HG03097 (cell line): Measurements from ENCODE around the gene RSPH9.
"Not testable (repeated sequence)": the region's sequence is repeated elsewhere in the genome, so short reads cannot be mapped to it uniquely, and the experiment has no call there.

Source experiments
- ATAC-seq: cut with Tn5 transposase; IDR thresholded peaks from one replicate; pipeline ENCODE4 v1.9.1; 2021; ENCODE audit not compliant: unreplicated experiment, low FRiP score

RSPH9 gene

GRCh38 chr6:43682724-43683429 lies 38.0 kb downstream of the RSPH9 start:
- ATAC-seq, result no peak

- ATAC-seq, result no peak
Measured at GRCh38 chr6:43683708-43684455, 39.0 kb downstream of the RSPH9 start.

- no peak for ATAC-seq
Measured at GRCh38 chr6:43687079-43687436, 42.2 kb downstream of the RSPH9 start.

- ATAC-seq, result peak; percentile 85
Measured at GRCh38 chr6:43687437-43688347, 42.9 kb downstream of the RSPH9 start, which contains the start of gene MRPS18A. TSS of gene MRPS18A (minus strand) at chr6:43687791. CDS start at chr6:43687779, 12 bp downstream.

- no peak for ATAC-seq
Measured at GRCh38 chr6:43689421-43689820, 44.6 kb downstream of the RSPH9 start.

GRCh38 chr6:43695215-43695966 lies 50.6 kb downstream of the RSPH9 start:
- no peak for ATAC-seq

GRCh38 chr6:43695967-43696291 lies 51.1 kb downstream of the RSPH9 start:
- ATAC-seq, result no peak

GRCh38 chr6:43697421-43697820 lies 52.6 kb downstream of the RSPH9 start:
- no peak for ATAC-seq

- ATAC-seq, result no peak
Measured at GRCh38 chr6:43698584-43699349, 53.9 kb downstream of the RSPH9 start.

- no peak for ATAC-seq
Measured at GRCh38 chr6:43699564-43700186, 54.8 kb downstream of the RSPH9 start.

GRCh38 chr6:43700939-43701560 lies 56.2 kb downstream of the RSPH9 start:
- not testable (repeated sequence) for ATAC-seq

- no peak for ATAC-seq
Measured at GRCh38 chr6:43702171-43702533, 57.3 kb downstream of the RSPH9 start.

GRCh38 chr6:43702534-43703440 lies 58.0 kb downstream of the RSPH9 start:
- ATAC-seq, result no peak

GRCh38 chr6:43703512-43704429 lies 58.9 kb downstream of the RSPH9 start:
- no peak for ATAC-seq

- ATAC-seq, result no peak
Measured at GRCh38 chr6:43705996-43706395, 61.2 kb downstream of the RSPH9 start.

- no peak for ATAC-seq
Measured at GRCh38 chr6:43706788-43707187, 62.0 kb downstream of the RSPH9 start.

GRCh38 chr6:43707269-43707668 lies 62.4 kb downstream of the RSPH9 start:
- ATAC-seq, result no peak
